ENCODE measurements around the gene HES1. TPM values are rescaled to one million over a fixed set of nuclear protein-coding genes. Genes with fewer than 3 reads are reported as not detected.

Gene HES1
- total RNA-seq, 1 donor from 2014 or later: 95.2 TPM

GRCh38 chr3:194103505-194103904 is 32.4 kb upstream of the HES1 start:
- ATAC-seq: peak; percentile 66

GRCh38 chr3:194103983-194104751 is 31.8 kb upstream of the HES1 start:
- ATAC-seq: peak; percentile 79

- no peak for ATAC-seq
These were observed 30.7 kb upstream of the HES1 start for GRCh38 chr3:194105292-194105691.

- ATAC-seq: no peak
These were observed 28.8 kb upstream of the HES1 start for GRCh38 chr3:194107107-194107506.

GRCh38 chr3:194109192-194109863 is 26.6 kb upstream of the HES1 start:
- no peak for ATAC-seq

GRCh38 chr3:194110483-194110882 is 25.5 kb upstream of the HES1 start:
- ATAC-seq: no peak

- ATAC-seq: peak; percentile 32
These were observed 24.6 kb upstream of the HES1 start for GRCh38 chr3:194111336-194111735.

- peak; percentile 94 for ATAC-seq
These were observed 23.5 kb upstream of the HES1 start for GRCh38 chr3:194112120-194113106.

- no peak for ATAC-seq
These were observed 21.8 kb upstream of the HES1 start for GRCh38 chr3:194114123-194114522.

GRCh38 chr3:194117104-194117845 is 18.7 kb upstream of the HES1 start:
- no peak for ATAC-seq

- no peak for ATAC-seq
These were observed 17.0 kb upstream of the HES1 start for GRCh38 chr3:194118920-194119319.

- no peak for ATAC-seq
These were observed 15.9 kb upstream of the HES1 start for GRCh38 chr3:194119831-194120590.

GRCh38 chr3:194120789-194121770 is 14.9 kb upstream of the HES1 start:
- ATAC-seq: no peak

GRCh38 chr3:194121891-194122631 is 13.9 kb upstream of the HES1 start:
- ATAC-seq: peak; percentile 41

GRCh38 chr3:194123726-194124125 is 12.2 kb upstream of the HES1 start:
- no peak for ATAC-seq

- no peak for ATAC-seq
These were observed 11.8 kb upstream of the HES1 start for GRCh38 chr3:194124193-194124592.

GRCh38 chr3:194125442-194125841 is 10.5 kb upstream of the HES1 start:
- no peak for ATAC-seq

- ATAC-seq: no peak
These were observed 9.2 kb upstream of the HES1 start for GRCh38 chr3:194126790-194127189.

- ATAC-seq: no peak
These were observed 7.6 kb upstream of the HES1 start for GRCh38 chr3:194128202-194128918.
